ENCODE data around the gene CLEC11A. TPM values are rescaled to one million over a fixed set of nuclear protein-coding genes. Genes with fewer than 3 reads are reported as not detected.

The CLEC11A gene, protein sequence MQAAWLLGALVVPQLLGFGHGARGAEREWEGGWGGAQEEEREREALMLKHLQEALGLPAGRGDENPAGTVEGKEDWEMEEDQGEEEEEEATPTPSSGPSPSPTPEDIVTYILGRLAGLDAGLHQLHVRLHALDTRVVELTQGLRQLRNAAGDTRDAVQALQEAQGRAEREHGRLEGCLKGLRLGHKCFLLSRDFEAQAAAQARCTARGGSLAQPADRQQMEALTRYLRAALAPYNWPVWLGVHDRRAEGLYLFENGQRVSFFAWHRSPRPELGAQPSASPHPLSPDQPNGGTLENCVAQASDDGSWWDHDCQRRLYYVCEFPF
- 1.0 and 2.0 TPM in 2 replicates for total RNA-seq (2014; rRNA removed; shearing (Covaris generic))
- total RNA-seq (2022) = 4.2 and 4.5 TPM in 2 replicates
- percentile 44 among the genes with signal in this experiment for Bru-seq, nascent RNA
- BruChase-seq, experiment 1, labeled RNA remaining after a 6-hour chase = percentile 42 among the genes with signal in this experiment
- percentile 39 among the genes with signal in this experiment for BruChase-seq, experiment 2, labeled RNA remaining after a 2-hour chase
- long read RNA-seq, partial matches to known transcripts = 0 of 11 reads
- long read RNA-seq, other reads (novel, unspliced or antisense) = 11 of 11 reads

GRCh38 chr19:50723069-50723468, at the start of gene CLEC11A:
TSS of gene CLEC11A (plus strand) at chr19:50723364. CDS start at chr19:50723526, 162 bp downstream.
- no peaks in the 10 kb centered on the region for H3K79me2 ChIP-seq (ENCODE audit: insufficient read depth, low read depth, low read length)
- H3K27ac ChIP-seq (ENCODE audit: low read depth, low read length, poor library complexity, severe bottlenecking) = no peak within 1 kb of the TSS
- peaks cover 28% of the 10 kb centered on the region for H3K4me1 ChIP-seq (ENCODE audit: insufficient read depth, low read length, poor library complexity, severe bottlenecking)
- H3K4me3 ChIP-seq (ENCODE audit: low read depth, low read length, poor library complexity, severe bottlenecking) = peak within 1 kb of the TSS; percentile 76
- H2AFZ ChIP-seq (ENCODE audit: low read length) = peak within 1 kb of the TSS; percentile 37
- no peak for DNase-seq (ENCODE audit: low spot score)
- BruUV-seq (replicated peaks) = no TSS peak
- TF ChIP-seq EZH2phosphoT487 (IDR thresholded peaks at IDR 0.05; ENCODE audit: borderline replicate concordance, low read depth, low read length) (no peak), CTCF (conservative IDR thresholded peaks at IDR 0.05; ENCODE audit: low read length) (no peak)
- CTCF ChIA-PET (ENCODE audit: unreplicated experiment) = interaction anchor here (0.6 kb wide), 1 partner anchor 97 kb away, joined by 3 read pairs; no protein-coding TSS in a partner anchor
- H3K36me3 ChIP-seq (ENCODE audit: insufficient read depth, low read length) = no peaks in the 10 kb centered on the region
- H3K9me3 ChIP-seq (ENCODE audit: low read length) = no peaks in the 10 kb centered on the region
- intact Hi-C loops (cut with micrococcal nuclease; ENCODE audit: unreplicated experiment) = no loop called here
- POLR2A ChIA-PET = interaction anchor here (0.5 kb wide), 1 partner anchor 8 kb away, joined by 3 read pairs; no protein-coding TSS in a partner anchor
- H3K4me2 ChIP-seq (ENCODE audit: low read length) = peak within 1 kb of the TSS; percentile 64
- H4K20me1 ChIP-seq (ENCODE audit: insufficient read depth, low read length) = no peaks in the 10 kb centered on the region
- H3K9me2 ChIP-seq (ENCODE audit: insufficient read depth, low read length) = no peaks in the 10 kb centered on the region

GRCh38 chr19:50676625-50677197, 46.5 kb upstream of the CLEC11A start:
- no peak overlapping the region for H3K4me2 ChIP-seq (ENCODE audit: low read length)
- peaks cover 10% of the 10 kb centered on the region for H3K4me1 ChIP-seq (ENCODE audit: insufficient read depth, low read length, poor library complexity, severe bottlenecking)
- CTCF ChIA-PET (ENCODE audit: unreplicated experiment) = interaction anchor here (0.6 kb wide), 1 partner anchor 19 kb away, joined by 7 read pairs; no protein-coding TSS in a partner anchor
- no peak overlapping the region for H2AFZ ChIP-seq (ENCODE audit: low read length)
- no peaks in the 10 kb centered on the region for H3K9me2 ChIP-seq (ENCODE audit: insufficient read depth, low read length)
- H3K27ac ChIP-seq (ENCODE audit: low read depth, low read length, poor library complexity, severe bottlenecking) = no peak overlapping the region
- no peak for TF ChIP-seq CTCF (conservative IDR thresholded peaks at IDR 0.05; ENCODE audit: low read length)
- TF ChIP-seq EZH2phosphoT487 (IDR thresholded peaks at IDR 0.05; ENCODE audit: borderline replicate concordance, low read depth, low read length) = no peak
- no peaks in the 10 kb centered on the region for H3K79me2 ChIP-seq (ENCODE audit: insufficient read depth, low read depth, low read length)
- H3K9me3 ChIP-seq (ENCODE audit: low read length) = no peaks in the 10 kb centered on the region
- H3K36me3 ChIP-seq (ENCODE audit: insufficient read depth, low read length) = no peaks in the 10 kb centered on the region
- H4K20me1 ChIP-seq (ENCODE audit: insufficient read depth, low read length) = no peaks in the 10 kb centered on the region
- no TSS peak for BruUV-seq (replicated peaks)
- POLR2A ChIA-PET = no interaction called here
- no peak overlapping the region for H3K4me3 ChIP-seq (ENCODE audit: low read depth, low read length, poor library complexity, severe bottlenecking)
- DNase-seq (ENCODE audit: low spot score) = no peak
- intact Hi-C loops (cut with micrococcal nuclease; ENCODE audit: unreplicated experiment) = no loop called here

Data from OCI-LY7 (cell line).